ENCODE measurements around the gene NDUFAB1. TPM values are rescaled to one million over a fixed set of nuclear protein-coding genes. Genes with fewer than 3 reads are reported as not detected.

NDUFAB1 gene
- total RNA-seq, 1 donor from 2014 or later: 76.0 TPM

DNA sequence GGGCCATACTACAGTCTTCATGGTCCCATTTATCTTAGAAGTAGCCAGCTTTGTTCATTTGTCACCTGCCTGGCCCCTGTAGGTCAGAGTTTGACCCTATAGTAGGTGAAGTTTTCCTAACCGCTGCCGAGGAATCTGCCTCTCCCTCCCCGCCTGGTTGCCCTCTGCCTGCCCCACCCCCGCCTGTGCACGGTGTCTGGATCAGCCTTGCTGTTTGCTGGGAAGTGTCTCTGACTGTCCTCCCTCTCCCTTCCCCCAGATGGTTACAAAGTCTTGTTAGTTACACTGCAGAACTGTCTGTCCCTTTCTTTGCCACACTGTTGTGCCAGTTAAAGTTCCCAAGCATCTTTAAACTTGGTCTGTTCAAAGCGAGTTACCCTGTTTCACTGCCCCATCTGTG is 32.9 kb downstream of the NDUFAB1 start:
- Mint-ChIP-seq H3K27me3 (ENCODE audit: unreplicated experiment) (peaks cover 2% of the 10 kb centered on the region), H3K27ac (ENCODE audit: unreplicated experiment) (no peak overlapping the region), H3K4me1 (ENCODE audit: low read depth, unreplicated experiment) (peaks cover 4% of the 10 kb centered on the region), H3K9me3 (ENCODE audit: unreplicated experiment) (no peaks in the 10 kb centered on the region), H3K4me3 (ENCODE audit: unreplicated experiment) (no peak overlapping the region), H3K36me3 (ENCODE audit: unreplicated experiment) (no peaks in the 10 kb centered on the region)
- no peak for DNase-seq
- TF ChIP-seq, protein P1, sequence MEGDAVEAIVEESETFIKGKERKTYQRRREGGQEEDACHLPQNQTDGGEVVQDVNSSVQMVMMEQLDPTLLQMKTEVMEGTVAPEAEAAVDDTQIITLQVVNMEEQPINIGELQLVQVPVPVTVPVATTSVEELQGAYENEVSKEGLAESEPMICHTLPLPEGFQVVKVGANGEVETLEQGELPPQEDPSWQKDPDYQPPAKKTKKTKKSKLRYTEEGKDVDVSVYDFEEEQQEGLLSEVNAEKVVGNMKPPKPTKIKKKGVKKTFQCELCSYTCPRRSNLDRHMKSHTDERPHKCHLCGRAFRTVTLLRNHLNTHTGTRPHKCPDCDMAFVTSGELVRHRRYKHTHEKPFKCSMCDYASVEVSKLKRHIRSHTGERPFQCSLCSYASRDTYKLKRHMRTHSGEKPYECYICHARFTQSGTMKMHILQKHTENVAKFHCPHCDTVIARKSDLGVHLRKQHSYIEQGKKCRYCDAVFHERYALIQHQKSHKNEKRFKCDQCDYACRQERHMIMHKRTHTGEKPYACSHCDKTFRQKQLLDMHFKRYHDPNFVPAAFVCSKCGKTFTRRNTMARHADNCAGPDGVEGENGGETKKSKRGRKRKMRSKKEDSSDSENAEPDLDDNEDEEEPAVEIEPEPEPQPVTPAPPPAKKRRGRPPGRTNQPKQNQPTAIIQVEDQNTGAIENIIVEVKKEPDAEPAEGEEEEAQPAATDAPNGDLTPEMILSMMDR (IDR thresholded peaks at IDR 0.05; ENCODE audit: partially characterized antibody, unreplicated experiment): no peak

DNA sequence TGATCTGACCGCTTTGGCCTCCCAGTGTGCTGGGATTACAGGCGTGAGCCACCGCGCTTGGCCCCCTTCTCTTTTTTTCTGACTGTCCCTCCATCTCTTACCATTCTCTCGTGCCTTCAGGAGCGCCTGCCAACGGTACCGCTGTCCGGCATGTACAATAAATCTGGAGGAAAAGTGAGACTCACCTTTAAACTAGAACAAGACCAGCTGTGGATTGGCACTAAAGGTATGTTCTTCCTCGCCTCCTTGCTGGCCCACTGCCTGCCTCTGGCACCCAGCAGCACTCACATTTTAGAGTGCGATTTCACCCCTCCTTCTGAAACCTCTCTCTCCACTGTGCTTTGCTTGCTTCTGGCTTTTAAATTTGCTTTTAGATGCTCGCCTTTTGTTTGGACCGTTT is 33.6 kb downstream of the NDUFAB1 start:
- Mint-ChIP-seq H3K4me3 (ENCODE audit: unreplicated experiment) (no peak overlapping the region), H3K4me1 (ENCODE audit: low read depth, unreplicated experiment) (peaks cover 4% of the 10 kb centered on the region), H3K27ac (ENCODE audit: unreplicated experiment) (no peak overlapping the region), H3K36me3 (ENCODE audit: unreplicated experiment) (no peaks in the 10 kb centered on the region), H3K27me3 (ENCODE audit: unreplicated experiment) (peaks cover 2% of the 10 kb centered on the region), H3K9me3 (ENCODE audit: unreplicated experiment) (no peaks in the 10 kb centered on the region)
- no peak for DNase-seq
- TF ChIP-seq, protein P1 (IDR thresholded peaks at IDR 0.05; ENCODE audit: partially characterized antibody, unreplicated experiment): no peak

DNA sequence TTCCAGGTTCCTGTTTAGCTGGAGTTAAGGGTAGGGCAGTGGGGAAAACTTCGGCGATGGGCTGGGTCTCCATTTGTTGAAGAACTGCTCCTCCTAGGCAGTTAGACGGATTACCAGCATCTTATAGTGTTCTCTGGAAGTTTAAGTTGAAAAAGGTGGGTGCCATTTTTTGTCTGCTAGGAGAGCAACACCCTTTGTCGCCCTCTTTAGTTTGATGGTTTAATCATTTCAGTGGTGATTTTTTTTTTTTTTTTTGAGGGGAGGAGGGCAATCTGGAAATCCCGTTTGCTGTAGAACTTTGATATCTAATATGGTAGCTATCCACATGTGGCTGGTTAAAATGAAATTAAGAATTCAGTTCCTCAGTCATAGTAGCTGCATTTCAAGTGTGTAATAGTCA is 34.5 kb downstream of the NDUFAB1 start:
- H3K27me3 Mint-ChIP-seq (ENCODE audit: unreplicated experiment): peaks cover 2% of the 10 kb centered on the region
- H3K4me3 Mint-ChIP-seq (ENCODE audit: unreplicated experiment): no peak overlapping the region
- no peak for DNase-seq
- H3K27ac Mint-ChIP-seq (ENCODE audit: unreplicated experiment): no peak overlapping the region
- peaks cover 4% of the 10 kb centered on the region for H3K4me1 Mint-ChIP-seq (ENCODE audit: low read depth, unreplicated experiment)
- H3K9me3 Mint-ChIP-seq (ENCODE audit: unreplicated experiment): no peaks in the 10 kb centered on the region
- TF ChIP-seq, protein P1 (IDR thresholded peaks at IDR 0.05; ENCODE audit: partially characterized antibody, unreplicated experiment): no peak
- no peaks in the 10 kb centered on the region for H3K36me3 Mint-ChIP-seq (ENCODE audit: unreplicated experiment)

DNA sequence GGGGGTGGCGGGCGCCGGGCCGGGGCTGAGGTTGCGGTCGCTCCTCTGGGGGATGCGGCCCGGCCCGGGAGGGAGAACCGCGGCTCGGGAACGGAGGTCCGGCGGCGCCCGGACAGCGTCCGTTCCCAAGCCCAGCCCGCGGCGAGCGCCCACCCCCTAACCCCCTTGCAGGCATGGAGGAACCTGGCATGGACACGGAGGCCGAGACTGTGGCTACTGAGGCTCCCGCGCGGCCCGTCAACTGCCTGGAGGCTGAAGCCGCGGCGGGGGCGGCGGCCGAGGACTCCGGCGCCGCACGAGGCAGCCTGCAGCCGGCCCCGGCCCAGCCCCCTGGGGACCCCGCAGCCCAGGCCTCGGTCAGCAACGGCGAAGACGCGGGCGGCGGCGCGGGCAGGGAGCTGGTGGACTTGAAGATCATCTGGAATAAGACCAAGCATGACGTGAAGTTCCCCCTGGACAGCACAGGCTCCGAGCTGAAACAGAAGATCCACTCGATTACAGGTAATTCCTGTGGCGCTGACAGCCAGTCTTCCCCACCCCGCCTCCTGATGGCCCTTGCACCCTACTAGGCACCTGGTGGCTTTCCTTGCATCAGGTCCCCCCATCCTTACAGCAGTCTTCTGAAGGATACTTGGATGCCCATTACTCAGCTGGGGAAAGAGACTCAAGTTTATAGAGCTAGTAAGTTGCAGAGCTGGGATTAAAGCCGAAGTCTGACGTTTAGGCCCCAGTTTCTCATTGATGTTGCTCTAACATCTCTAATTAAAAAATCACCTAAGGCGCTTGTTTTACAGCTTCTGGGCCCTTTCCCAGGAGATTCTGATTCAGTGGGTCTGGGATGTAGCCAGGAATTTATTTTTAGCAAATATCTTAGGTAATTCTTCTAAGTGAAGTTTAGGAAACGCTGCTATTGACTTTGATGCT is 38.1 kb downstream of the NDUFAB1 start:
- peaks cover 2% of the 10 kb centered on the region for H3K27me3 Mint-ChIP-seq (ENCODE audit: unreplicated experiment)
- no peaks in the 10 kb centered on the region for H3K36me3 Mint-ChIP-seq (ENCODE audit: unreplicated experiment)
- peak; percentile 80 for DNase-seq
- H3K27ac Mint-ChIP-seq (ENCODE audit: unreplicated experiment): peak overlapping the region; percentile 62
- H3K9me3 Mint-ChIP-seq (ENCODE audit: unreplicated experiment): no peaks in the 10 kb centered on the region
- H3K4me1 Mint-ChIP-seq (ENCODE audit: low read depth, unreplicated experiment): peaks cover 4% of the 10 kb centered on the region
- peak overlapping the region; percentile 90 for H3K4me3 Mint-ChIP-seq (ENCODE audit: unreplicated experiment)
- TF ChIP-seq, protein P1 (IDR thresholded peaks at IDR 0.05; ENCODE audit: partially characterized antibody, unreplicated experiment): no peak
